ENCODE data around the gene IPCEF1. TPM values are rescaled to one million over a fixed set of nuclear protein-coding genes. Genes with fewer than 3 reads are reported as not detected.
A peak's percentile ranks its signal among the peaks of the same experiment; 100 is the strongest.

Gene IPCEF1
- total and polyA plus RNA-seq, 2 of the 4 experiments (the other 2 are of a cell fraction) = under 0.01 to 0.03 TPM

GRCh38 chr6:154329350-154330170, 27.0 kb downstream of the IPCEF1 start:
- Histone ChIP-seq H2BK15ac (ENCODE audit: low read depth, low read length) (no peak overlapping the region; the same call in 2 of the 3 replicates), H3K14ac (replicated peaks; ENCODE audit: low read depth, low read length) (no peak overlapping the region), H3K27me3 (ENCODE audit: control insufficient read depth, insufficient read depth, low read length) (no peaks in the 10 kb centered on the region), H3K9me3 (ENCODE audit: control insufficient read depth, insufficient read depth, low read length) (no peaks in the 10 kb centered on the region), H3K27ac (ENCODE audit: insufficient read depth, low read length) (no peak overlapping the region), H2AFZ (replicated peaks; ENCODE audit: low read length, poor library complexity) (peak overlapping the region; percentile 5), H2BK20ac (ENCODE audit: low read depth, low read length) (peak overlapping the region; percentile 34; the same call in 1 of the 2 replicates), H4K91ac (ENCODE audit: insufficient read depth, low read depth, low read length) (no peak overlapping the region; the same call in 1 of the 2 replicates), H3K9ac (ENCODE audit: low read depth, low read length) (no peak overlapping the region), H3K4me3 (ENCODE audit: insufficient read depth, low read depth, low read length) (no peak overlapping the region), H3K4me2 (ENCODE audit: low read depth, low read length) (no peak overlapping the region), H2BK5ac (ENCODE audit: low read depth, low read length, poor library complexity, severe bottlenecking) (no peak overlapping the region), H3K36me3 (ENCODE audit: control insufficient read depth, insufficient read depth, low read length) (no peaks in the 10 kb centered on the region), H4K8ac (ENCODE audit: low read depth in 2 of 2, low read length in 2 of 2) (no peak overlapping the region; a peak in 1 of 4 replicates), H3K9me1 (ENCODE audit: insufficient read depth, low read length) (no peaks in the 10 kb centered on the region), H2AK5ac (ENCODE audit: low read depth, low read length) (no peak overlapping the region), H2AK9ac (replicated peaks; ENCODE audit: low read depth, low read length, poor library complexity) (no peak overlapping the region), H4K5ac (ENCODE audit: low read depth, low read length) (peak overlapping the region; percentile 84; the same call in 1 of the 2 replicates), H2BK120ac (ENCODE audit: low read depth, low read length) (no peak overlapping the region), H3K56ac (ENCODE audit: extremely low read depth, insufficient read depth, low read length) (no peak overlapping the region), H3K4ac (ENCODE audit: low read depth, low read length) (no peak overlapping the region), H3K4me1 (ENCODE audit: control insufficient read depth, insufficient read depth, low read length) (no peaks in the 10 kb centered on the region), H3K18ac (ENCODE audit: low read depth, low read length) (no peak overlapping the region; the same call in 1 of the 2 replicates), H3K23ac (ENCODE audit: low read depth, low read length) (no peak overlapping the region), H3K79me1 (ENCODE audit: low read depth in 1 of 2, low read length in 2 of 2) (no peaks in the 10 kb centered on the region), H4K20me1 (ENCODE audit: insufficient read depth, low read length) (no peaks in the 10 kb centered on the region)
- in situ Hi-C loops (cut with MboI; ENCODE audit: low sequenced_read_pairs) (no loop called here), intact Hi-C loops (cut with micrococcal nuclease) (no loop called here), dilution Hi-C loops (cut with HindIII; ENCODE audit: low sequenced_read_pairs, unreplicated experiment) (no loop called here)
- WGBS, 2 experiments (ENCODE audit: extremely low coverage in 2 of 2, insufficient read length in 1 of 2) = 100% methylated on average over 2 of the region's 10 CpGs; no CpG with 5 or more reads in 1 of the 2 experiments
- POLR2A ChIA-PET (ENCODE audit: unreplicated experiment) = no interaction called here
- CTCF ChIA-PET = interaction anchor here (0.7 kb wide), 2 partner anchors 239 to 1421 kb away, joined by 3 to 5 read pairs; no protein-coding TSS in a partner anchor
- no TSS peak for BruUV-seq (replicated peaks)
- no peak for ATAC-seq (ENCODE audit: low read depth)
- DNase-seq = no peak
- no peak for TF ChIP-seq RCOR1 (IDR thresholded peaks at IDR 0.05; ENCODE audit: insufficient replicate concordance, low read length)
- TF ChIP-seq POLR2A (IDR thresholded peaks at IDR 0.05; ENCODE audit: low read depth, low read length) = no peak
- TF ChIP-seq NFE2L2 (IDR thresholded peaks at IDR 0.05; ENCODE audit: low read depth, low read length) = no peak
- TF ChIP-seq USF2 (IDR thresholded peaks at IDR 0.05; ENCODE audit: low read depth, low read length) = no peak
- TF ChIP-seq CHD1 (IDR thresholded peaks at IDR 0.05; ENCODE audit: low read depth, low read length) = no peak
- no peak for TF ChIP-seq MXI1 (IDR thresholded peaks at IDR 0.05; ENCODE audit: borderline replicate concordance, low read depth, low read length)
- TF ChIP-seq, protein P1, sequence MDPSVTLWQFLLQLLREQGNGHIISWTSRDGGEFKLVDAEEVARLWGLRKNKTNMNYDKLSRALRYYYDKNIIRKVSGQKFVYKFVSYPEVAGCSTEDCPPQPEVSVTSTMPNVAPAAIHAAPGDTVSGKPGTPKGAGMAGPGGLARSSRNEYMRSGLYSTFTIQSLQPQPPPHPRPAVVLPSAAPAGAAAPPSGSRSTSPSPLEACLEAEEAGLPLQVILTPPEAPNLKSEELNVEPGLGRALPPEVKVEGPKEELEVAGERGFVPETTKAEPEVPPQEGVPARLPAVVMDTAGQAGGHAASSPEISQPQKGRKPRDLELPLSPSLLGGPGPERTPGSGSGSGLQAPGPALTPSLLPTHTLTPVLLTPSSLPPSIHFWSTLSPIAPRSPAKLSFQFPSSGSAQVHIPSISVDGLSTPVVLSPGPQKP (IDR thresholded peaks at IDR 0.05; ENCODE audit: borderline replicate concordance, low read depth, low read length) = no peak
- no peak for TF ChIP-seq CEBPB (IDR thresholded peaks at IDR 0.05; ENCODE audit: low read depth, low read length)
- TF ChIP-seq BHLHE40 (IDR thresholded peaks at IDR 0.05; ENCODE audit: low read depth, low read length) = no peak
- no peak for TF ChIP-seq SMC3 (IDR thresholded peaks at IDR 0.05; ENCODE audit: low read depth, low read length)
- no peak for TF ChIP-seq RAD21 (IDR thresholded peaks at IDR 0.05; ENCODE audit: low read length)
- TF ChIP-seq RFX5 (IDR thresholded peaks at IDR 0.05; ENCODE audit: low read depth, low read length) = no peak
- TF ChIP-seq FOS (IDR thresholded peaks at IDR 0.05; ENCODE audit: low read depth, low read length) = no peak
- no peak for TF ChIP-seq MAZ (IDR thresholded peaks at IDR 0.05; ENCODE audit: borderline replicate concordance, low read depth, low read length)
- no peak for TF ChIP-seq CTCF (conservative IDR thresholded peaks at IDR 0.05; ENCODE audit: low read depth, low read length)
